HL-60/S4 treated with phorbol 12-myristate 13-acetate at 8.2 ng/mL for 4 days and 3 days (cell line): ENCODE measurements around the gene RSPO4.
"Not testable (repeated sequence)": the region's sequence is repeated elsewhere in the genome, so short reads cannot be mapped to it uniquely, and the experiment has no call there.

Experiments used
- in situ Hi-C: fragments of 300-500 bp; cut with MboI; formaldehyde crosslinking; loops from 2 replicates; pipeline ENCODE4 v1.15.0; 2022; ENCODE audit warnings: low sequenced_read_pairs

RSPO4 gene

GRCh38 chr20:1001911-1002681, at the start of gene RSPO4:
TSS of gene RSPO4 (minus strand) at chr20:1002311. CDS start at chr20:1002164, 147 bp downstream.
- in situ Hi-C loops: no loop called here

GRCh38 chr20:1050440-1050839, 48.3 kb upstream of the RSPO4 start:
- in situ Hi-C loops: no loop called here

- in situ Hi-C loops: no loop called here
Measured at GRCh38 chr20:1045860-1046418, 43.8 kb upstream of the RSPO4 start.

GRCh38 chr20:1041845-1042390, 39.8 kb upstream of the RSPO4 start:
- in situ Hi-C loops: no loop called here

- in situ Hi-C loops: no loop called here
Measured at GRCh38 chr20:1038205-1038604, 36.1 kb upstream of the RSPO4 start.

- in situ Hi-C loops: no loop called here
Measured at GRCh38 chr20:1037039-1037438, 34.9 kb upstream of the RSPO4 start.

- in situ Hi-C loops: no loop called here
Measured at GRCh38 chr20:1035466-1035865, 33.4 kb upstream of the RSPO4 start.

GRCh38 chr20:1034415-1034789, 32.3 kb upstream of the RSPO4 start:
- in situ Hi-C loops: no loop called here

- in situ Hi-C loops: no loop called here
Measured at GRCh38 chr20:1033751-1034414, 31.8 kb upstream of the RSPO4 start.

- in situ Hi-C loops: no loop called here
Measured at GRCh38 chr20:1029980-1030379, 27.9 kb upstream of the RSPO4 start.

GRCh38 chr20:1026214-1026613, 24.1 kb upstream of the RSPO4 start:
- in situ Hi-C loops: not testable (repeated sequence)

- in situ Hi-C loops: no loop called here
Measured at GRCh38 chr20:1022871-1023270, 20.8 kb upstream of the RSPO4 start.

GRCh38 chr20:1020614-1021013, 18.5 kb upstream of the RSPO4 start:
- in situ Hi-C loops: no loop called here

- in situ Hi-C loops: no loop called here
Measured at GRCh38 chr20:1019344-1019743, 17.2 kb upstream of the RSPO4 start.

GRCh38 chr20:1017677-1018076, 15.6 kb upstream of the RSPO4 start:
- in situ Hi-C loops: no loop called here

GRCh38 chr20:1015181-1015580, 13.1 kb upstream of the RSPO4 start:
- in situ Hi-C loops: no loop called here

- in situ Hi-C loops: no loop called here
Measured at GRCh38 chr20:1014471-1014870, 12.4 kb upstream of the RSPO4 start.

- in situ Hi-C loops: no loop called here
Measured at GRCh38 chr20:1013566-1014340, 11.6 kb upstream of the RSPO4 start.

GRCh38 chr20:1012359-1013168, 10.5 kb upstream of the RSPO4 start:
- in situ Hi-C loops: no loop called here

- in situ Hi-C loops: no loop called here
Measured at GRCh38 chr20:1010659-1011058, 8.5 kb upstream of the RSPO4 start.
